Measurements from ENCODE around the gene PKD1. TPM values are rescaled to one million over a fixed set of nuclear protein-coding genes. Genes with fewer than 3 reads are reported as not detected.

PKD1 gene
- total RNA-seq, 1 donor from 2014 or later = 85.8 TPM

- ATAC-seq = no peak
- DNase-seq (ENCODE audit: missing footprints) = no peak
- intact Hi-C loops (cut with DNase I) = no loop called here
Measured at GRCh38 chr16:2084895-2085625, 50.6 kb downstream of the PKD1 start.

GRCh38 chr16:2083876-2084780 is 51.6 kb downstream of the PKD1 start:
- no peak for ATAC-seq
- no peak for DNase-seq (ENCODE audit: missing footprints)
- intact Hi-C loops (cut with DNase I) = no loop called here

GRCh38 chr16:2083409-2083808 is 52.3 kb downstream of the PKD1 start:
- DNase-seq (ENCODE audit: missing footprints) = no peak
- intact Hi-C loops (cut with DNase I) = no loop called here
- no peak for ATAC-seq

- intact Hi-C loops (cut with DNase I) = no loop called here
- peak; percentile 22 for ATAC-seq
- DNase-seq (ENCODE audit: missing footprints) = no peak
Measured at GRCh38 chr16:2082983-2083364, 52.7 kb downstream of the PKD1 start.

GRCh38 chr16:2082171-2082982 is 53.3 kb downstream of the PKD1 start:
- intact Hi-C loops (cut with DNase I) = no loop called here
- DNase-seq (ENCODE audit: missing footprints) (no peak), ATAC-seq (peak; percentile 33)

GRCh38 chr16:2081201-2082084 is 54.3 kb downstream of the PKD1 start:
- intact Hi-C loops (cut with DNase I) = no loop called here
- ATAC-seq (no peak), DNase-seq (ENCODE audit: missing footprints) (no peak)

- ATAC-seq (no peak), DNase-seq (ENCODE audit: missing footprints) (no peak)
- intact Hi-C loops (cut with DNase I) = no loop called here
Measured at GRCh38 chr16:2079991-2080390, 55.7 kb downstream of the PKD1 start.

GRCh38 chr16:2079311-2079800 is 56.3 kb downstream of the PKD1 start:
- DNase-seq (ENCODE audit: missing footprints) (no peak), ATAC-seq (no peak)
- intact Hi-C loops (cut with DNase I) = no loop called here

GRCh38 chr16:2078691-2079090 is 57.0 kb downstream of the PKD1 start:
- ATAC-seq (no peak), DNase-seq (ENCODE audit: missing footprints) (no peak)
- intact Hi-C loops (cut with DNase I) = no loop called here

- DNase-seq (ENCODE audit: missing footprints) (no peak), ATAC-seq (no peak)
- intact Hi-C loops (cut with DNase I) = no loop called here
Measured at GRCh38 chr16:2078096-2078495, 57.6 kb downstream of the PKD1 start.

GRCh38 chr16:2077696-2078095 is 58.0 kb downstream of the PKD1 start:
- DNase-seq (ENCODE audit: missing footprints) (no peak), ATAC-seq (no peak)
- intact Hi-C loops (cut with DNase I) = no loop called here

- ATAC-seq (no peak), DNase-seq (ENCODE audit: missing footprints) (no peak)
- intact Hi-C loops (cut with DNase I) = no loop called here
Measured at GRCh38 chr16:2077016-2077415, 58.7 kb downstream of the PKD1 start.

GRCh38 chr16:2076072-2076865 is 59.4 kb downstream of the PKD1 start:
- no peak for ATAC-seq
- intact Hi-C loops (cut with DNase I) = no loop called here
- no peak for DNase-seq (ENCODE audit: missing footprints)

GRCh38 chr16:2075631-2076030 is 60.1 kb downstream of the PKD1 start:
- DNase-seq (ENCODE audit: missing footprints) = no peak
- ATAC-seq = no peak
- intact Hi-C loops (cut with DNase I) = no loop called here

GRCh38 chr16:2074071-2074470 is 61.6 kb downstream of the PKD1 start:
- DNase-seq (ENCODE audit: missing footprints) (no peak), ATAC-seq (no peak)
- intact Hi-C loops (cut with DNase I) = no loop called here

- ATAC-seq = no peak
- DNase-seq (ENCODE audit: missing footprints) = no peak
- intact Hi-C loops (cut with DNase I) = no loop called here
Measured at GRCh38 chr16:2072926-2073325, 62.8 kb downstream of the PKD1 start.

GRCh38 chr16:2071454-2072202 is 64.1 kb downstream of the PKD1 start:
- intact Hi-C loops (cut with DNase I) = no loop called here
- no peak for DNase-seq (ENCODE audit: missing footprints)
- ATAC-seq = peak; percentile 27
